K562 (cell line): ENCODE results near the gene ZNF106. TPM values are rescaled to one million over a fixed set of nuclear protein-coding genes. Genes with fewer than 3 reads are reported as not detected.

Experiments used
- ATAC-seq: fragments of 200-7000 bp; cut with Tn5 transposase; 3 replicates; pipeline ENCODE4 v1.9.1; 2020; ENCODE audit warnings: moderate library complexity
- BruUV-seq: library from RNA; stranded (reverse); fragments of 400-500 nt; replicated peaks from 2 replicates; lab custom pipeline; 2021; lab: Mats Ljungman, UMichigan
- CTCF ChIA-PET: fragments of 300-600 bp; formaldehyde crosslinking; extraction: SDS; loops from one replicate; lab custom pipeline; 2021; ENCODE audit warnings: low intra/inter-chr PET ratio; lab: Yijun Ruan, JAX
- POLR2A ChIA-PET: fragments of 300-600, 350-650 bp; sonication (Branson Sonifier 250); formaldehyde crosslinking; extraction: SDS; loops from one replicate; lab custom pipeline; 2021; ENCODE audit warnings: antibody characterized with exemption, inconsistent platforms; lab: Yijun Ruan, JAX
- DNase-seq, 4 experiments: peaks; one replicate each; pipeline versions ENCODE4 v3.0.0 to v3.0.0-alpha.2; 2011 to 2018; ENCODE audit warnings: low spot score in 3 of 4, mixed read lengths in 3 of 4; ENCODE audit errors: extremely low read depth in 1 of 4
- FAIRE-seq: peaks from 2 replicates; lab custom pipeline; 2011; peaks lifted over from hg19 to GRCh38; lab: Jason Lieb, UNC
- H2AFZ ChIP-seq: 2 replicates; pipeline ENCODE4 v1.6.0; 2011; ENCODE audit warnings: low read depth, low read length, control low read depth, inconsistent platforms
- H3K27ac ChIP-seq: fragments of 200-600 bp; 3 replicates; pipeline ENCODE4 v1.8.0; 2011; ENCODE audit warnings: low read depth, mild to moderate bottlenecking, control low read depth, inconsistent platforms, low read length, moderate library complexity, mixed read lengths; ENCODE audit errors: extremely low read depth
- H3K27me3 ChIP-seq, 2 experiments: fragments of 300-600 bp in 1 of 2; 2 replicates in 1 of 2; 3 replicates in 1 of 2; pipeline versions ENCODE4 v1.6.0 to v1.8.0; 2011; ENCODE audit warnings: inconsistent platforms in 2 of 2, low read length in 2 of 2, mild to moderate bottlenecking in 1 of 2, mixed read lengths in 1 of 2, moderate library complexity in 1 of 2; ENCODE audit not compliant: control insufficient read depth in 2 of 2, insufficient read depth in 2 of 2
- H3K36me3 ChIP-seq: fragments of 300-600 bp; 3 replicates; pipeline ENCODE4 v1.8.0; 2011; ENCODE audit warnings: mild to moderate bottlenecking, low read length, inconsistent platforms; ENCODE audit not compliant: control insufficient read depth, insufficient read depth
- H3K4me1 ChIP-seq, 2 experiments: fragments of 200-600 bp in 1 of 2; replicated peaks in 1 of 2; 2 replicates in 1 of 2; 3 replicates in 1 of 2; pipeline versions ENCODE4 v1.5.1 to v1.8.0; 2011; ENCODE audit warnings: inconsistent platforms in 2 of 2, low read length in 2 of 2, mild to moderate bottlenecking in 1 of 2, mixed read lengths in 1 of 2, moderate library complexity in 1 of 2; ENCODE audit not compliant: control insufficient read depth in 2 of 2, insufficient read depth in 2 of 2
- H3K4me2 ChIP-seq: 2 replicates; pipeline ENCODE4 v1.6.1; 2011; ENCODE audit warnings: low read length, control low read depth, inconsistent platforms, mixed read lengths; ENCODE audit not compliant: insufficient read depth
- H3K4me3 ChIP-seq: fragments of 200-600 bp; sonication (generic), shearing (Covaris generic); 2 replicates; pipeline ENCODE4 v1.5.1; 2016; ENCODE audit warnings: control low read depth, inconsistent platforms
- H3K79me2 ChIP-seq: fragments of 200-600 bp; 3 replicates; pipeline ENCODE4 v1.8.0; 2011; ENCODE audit warnings: low read length, inconsistent platforms; ENCODE audit not compliant: control insufficient read depth, insufficient read depth
- H3K9ac ChIP-seq, 2 experiments: 2 replicates each; pipeline versions ENCODE4 v1.6.0 to v1.6.1; 2011; ENCODE audit warnings: low read depth in 2 of 2, low read length in 2 of 2, control low read depth in 1 of 2, inconsistent platforms in 1 of 2, mild to moderate bottlenecking in 1 of 2, mixed read lengths in 1 of 2; ENCODE audit not compliant: insufficient read depth in 1 of 2
- H3K9me1 ChIP-seq: one replicate; pipeline ENCODE4 v1.6.0; 2011; ENCODE audit warnings: inconsistent platforms, mild to moderate bottlenecking, low read length, moderate library complexity; ENCODE audit not compliant: control insufficient read depth, insufficient read depth
- H3K9me3 ChIP-seq: replicated peaks from 2 replicates; pipeline ENCODE4 v1.5.1; 2011; ENCODE audit warnings: low read depth, low read length, inconsistent platforms; ENCODE audit not compliant: control insufficient read depth, insufficient read depth
- H4K20me1 ChIP-seq: replicated peaks from 2 replicates; pipeline ENCODE4 v1.6.1; 2011; ENCODE audit warnings: low read length, inconsistent platforms, mixed read lengths; ENCODE audit not compliant: control insufficient read depth, insufficient read depth
- BCOR ChIP-seq: fragments of 450-650 bp; IDR thresholded peaks from 2 replicates; pipeline ENCODE4 v1.6.1; 2016
- CC2D1A ChIP-seq: fragments of 450-650 bp; IDR thresholded peaks from 2 replicates; pipeline ENCODE4 v1.6.1; 2017; ENCODE audit warnings: mild to moderate bottlenecking
- FOXO4 ChIP-seq: fragments of 450-650 bp; formaldehyde crosslinking; IDR thresholded peaks from 2 replicates; pipeline ENCODE4 v1.4.0; 2020; ENCODE audit warnings: mild to moderate bottlenecking, moderate library complexity
- HIVEP1 ChIP-seq: fragments of 250-450 bp; sonication (Bioruptor Pico); IDR thresholded peaks from 2 replicates; pipeline ENCODE4 v1.4.0; 2020; ENCODE audit warnings: mild to moderate bottlenecking
- MAFK ChIP-seq: IDR thresholded peaks from 2 replicates; pipeline ENCODE4 v1.6.1; 2011; ENCODE audit warnings: low read length, improper control_type of control experiment
- PTRF ChIP-seq: fragments of 450-650 bp; IDR thresholded peaks from 2 replicates; pipeline ENCODE4 v1.6.1; 2016; ENCODE audit warnings: mild to moderate bottlenecking, missing genetic modification characterization, missing compliant biosample characterization
- SMC3 ChIP-seq: conservative IDR thresholded peaks from 2 replicates; pipeline ENCODE4 v1.6.1; 2011; ENCODE audit warnings: low read depth, low read length, improper control_type of control experiment; ENCODE audit not compliant: insufficient read depth
- TAL1 ChIP-seq: fragments of 450-650 bp; IDR thresholded peaks from 2 replicates; pipeline ENCODE4 v1.6.1; 2016; ENCODE audit warnings: mild to moderate bottlenecking
- WGBS: fragments of 100-300 bp; shearing (Covaris generic); methylation state at CpG from one replicate; pipeline ENCODE4 v1.1.6; 2016; ENCODE audit warnings: low coverage, mixed read lengths; ENCODE audit not compliant: insufficient coverage; ENCODE audit errors: missing lambda C conversion rate; 5-methylcytosine and 5-hydroxymethylcytosine counted together
- in situ Hi-C: fragments of 300-500 bp; cut with MboI; formaldehyde crosslinking; loops from 4 replicates; pipeline ENCODE4 v1.15.0; 2018; ENCODE audit warnings: inconsistent platforms, mixed read lengths
- intact Hi-C: fragments of 100-400 bp; cut with micrococcal nuclease; formaldehyde crosslinking; loops from 2 replicates; pipeline ENCODE4 v1.14.2; 2022
- polyA plus RNA-seq, 8 experiments: library from polyadenylated mRNA; depleted of rRNA in 4 of 8; stranded (reverse) in 5 of 8; unstranded in 3 of 8; fragments of >200 nt; fragmentation: Nextera tagmentation in 2 of 8; fragmentation: Illumina TruSeq in 1 of 8; extraction: Ambion mirVana in 2 of 8; extraction: Trizol in 1 of 8; gene quantifications; 2 replicates each; pipeline versions ENCODE4 v1.2.1 to v1.2.3, GENCODE V29; 2011 to 2014; ENCODE audit warnings: inconsistent platforms in 1 of 8, missing spikeins in 1 of 8
- total RNA-seq, 7 experiments: library from RNA; depleted of rRNA in 6 of 7; stranded (reverse); fragments of >200 nt in 6 of 7; fragmentation: Illumina TruSeq in 2 of 7; extraction: Trizol in 2 of 7; gene quantifications; 2 replicates each; pipeline versions ENCODE4 v1.2.1 to v1.2.3, GENCODE V29; 2011 to 2021; ENCODE audit warnings: low replicate concordance in 1 of 7
- TF ChIP-seq, protein P1 (sequence below): sonication (generic); formaldehyde crosslinking; IDR thresholded peaks from 2 replicates; pipeline ENCODE4 v1.8.1; 2022; ENCODE audit warnings: missing genetic modification reagents
- TF ChIP-seq, protein P2 (sequence below): fragments of 250-450 bp; sonication (Bioruptor Pico); IDR thresholded peaks from 2 replicates; pipeline ENCODE4 v1.8.0; 2021; ENCODE audit warnings: moderate library complexity, mild to moderate bottlenecking, inconsistent platforms

ZNF106 gene
- total and polyA plus RNA-seq, 9 of the 15 experiments (the other 6 are each of a cell fraction or from before 2014, with no cell fraction given) = 14.4 to 55.3 (median 33.7) TPM

GRCh38 chr15:42465520-42466259 is 25.3 kb downstream of the ZNF106 start:
- no TSS peak for BruUV-seq
- Histone ChIP-seq H3K4me3 (no peak overlapping the region), H3K79me2 (peaks cover 10% of the 10 kb centered on the region; the same call in 1 of the 3 replicates), H3K9me1 (no peaks in the 10 kb centered on the region), H3K36me3 (peaks cover 61% of the 10 kb centered on the region; the same call in 2 of the 3 replicates), H3K4me2 (no peak overlapping the region), H3K27me3 (no peaks in the 10 kb centered on the region), H3K4me1 (no peaks in the 10 kb centered on the region), H3K27ac (no peak overlapping the region), H3K9me3 (no peaks in the 10 kb centered on the region), H4K20me1 (no peaks in the 10 kb centered on the region; the same call in 1 of the 2 replicates), H2AFZ (no peak overlapping the region), H3K9ac (no peak overlapping the region)
- CTCF ChIA-PET = no interaction called here
- POLR2A ChIA-PET = interaction anchor here (0.6 to 1.2 kb wide), 2 partner anchors 11 to 47 kb away, joined by 3 read pairs; no protein-coding TSS in a partner anchor
- no peak for ATAC-seq
- 84% methylated on average over 8 of the region's 8 CpGs for WGBS
- intact Hi-C loops = no loop called here
- in situ Hi-C loops = no loop called here
- no peak for DNase-seq
- no peak for FAIRE-seq
- TF ChIP-seq FOXO4 (CRISPR knock-in tag) (no peak), HIVEP1 (no peak), CC2D1A (no peak), MAFK (no peak), SMC3 (no peak), PTRF (tag) (no peak), BCOR (no peak), TAL1 (no peak)
- TF ChIP-seq, protein P1, sequence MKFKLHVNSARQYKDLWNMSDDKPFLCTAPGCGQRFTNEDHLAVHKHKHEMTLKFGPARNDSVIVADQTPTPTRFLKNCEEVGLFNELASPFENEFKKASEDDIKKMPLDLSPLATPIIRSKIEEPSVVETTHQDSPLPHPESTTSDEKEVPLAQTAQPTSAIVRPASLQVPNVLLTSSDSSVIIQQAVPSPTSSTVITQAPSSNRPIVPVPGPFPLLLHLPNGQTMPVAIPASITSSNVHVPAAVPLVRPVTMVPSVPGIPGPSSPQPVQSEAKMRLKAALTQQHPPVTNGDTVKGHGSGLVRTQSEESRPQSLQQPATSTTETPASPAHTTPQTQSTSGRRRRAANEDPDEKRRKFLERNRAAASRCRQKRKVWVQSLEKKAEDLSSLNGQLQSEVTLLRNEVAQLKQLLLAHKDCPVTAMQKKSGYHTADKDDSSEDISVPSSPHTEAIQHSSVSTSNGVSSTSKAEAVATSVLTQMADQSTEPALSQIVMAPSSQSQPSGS (CRISPR knock-in tag) = no peak
- TF ChIP-seq, protein P2, sequence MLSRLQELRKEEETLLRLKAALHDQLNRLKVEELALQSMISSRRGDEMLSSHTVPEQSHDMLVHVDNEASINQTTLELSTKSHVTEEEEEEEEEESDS (CRISPR knock-in tag) = no peak
